Ovary (tissue), 3 donors: ENCODE results near the gene AP4B1.

ENCODE experiments used
- EP300 ChIP-seq: sonication (generic); formaldehyde crosslinking; IDR thresholded peaks from one replicate; pipeline ENCODE4 v1.6.1; 2017; ENCODE audit warnings: antibody characterized with exemption
- TF ChIP-seq, protein P1 (sequence below), 3 donors: fragments of 450-650 bp in 2 of 3; fragments of 200-600 bp in 1 of 3; IDR thresholded peaks; one replicate each; pipeline versions ENCODE4 v1.5.1 to v1.8.0; 2016 to 2022; ENCODE audit warnings: antibody characterized with exemption in 3 of 3, mild to moderate bottlenecking in 1 of 3
- donor health status: DM: no; HTN: no; CAD: no.

DNA sequence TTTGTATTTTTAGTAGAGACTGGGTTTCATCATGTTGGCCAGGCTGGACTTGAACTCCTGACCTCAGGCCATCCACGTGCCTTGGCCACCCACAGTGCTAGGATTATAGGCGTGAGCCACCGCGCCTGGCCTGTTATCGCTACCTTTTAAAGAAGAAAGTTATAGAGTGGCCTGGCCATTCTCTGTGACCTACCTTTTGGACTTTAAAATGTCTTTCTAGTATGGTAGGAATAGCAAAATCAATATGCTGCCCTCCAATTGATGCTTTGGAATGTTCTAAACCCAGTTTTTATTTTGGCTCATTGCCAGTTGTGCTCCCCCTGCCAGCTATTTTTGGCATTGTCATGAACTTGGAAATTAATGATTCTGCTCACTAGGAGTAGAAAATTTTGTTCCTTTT lies 44.4 kb upstream of the AP4B1 start:
- TF ChIP-seq, protein P1, sequence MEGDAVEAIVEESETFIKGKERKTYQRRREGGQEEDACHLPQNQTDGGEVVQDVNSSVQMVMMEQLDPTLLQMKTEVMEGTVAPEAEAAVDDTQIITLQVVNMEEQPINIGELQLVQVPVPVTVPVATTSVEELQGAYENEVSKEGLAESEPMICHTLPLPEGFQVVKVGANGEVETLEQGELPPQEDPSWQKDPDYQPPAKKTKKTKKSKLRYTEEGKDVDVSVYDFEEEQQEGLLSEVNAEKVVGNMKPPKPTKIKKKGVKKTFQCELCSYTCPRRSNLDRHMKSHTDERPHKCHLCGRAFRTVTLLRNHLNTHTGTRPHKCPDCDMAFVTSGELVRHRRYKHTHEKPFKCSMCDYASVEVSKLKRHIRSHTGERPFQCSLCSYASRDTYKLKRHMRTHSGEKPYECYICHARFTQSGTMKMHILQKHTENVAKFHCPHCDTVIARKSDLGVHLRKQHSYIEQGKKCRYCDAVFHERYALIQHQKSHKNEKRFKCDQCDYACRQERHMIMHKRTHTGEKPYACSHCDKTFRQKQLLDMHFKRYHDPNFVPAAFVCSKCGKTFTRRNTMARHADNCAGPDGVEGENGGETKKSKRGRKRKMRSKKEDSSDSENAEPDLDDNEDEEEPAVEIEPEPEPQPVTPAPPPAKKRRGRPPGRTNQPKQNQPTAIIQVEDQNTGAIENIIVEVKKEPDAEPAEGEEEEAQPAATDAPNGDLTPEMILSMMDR (IDR thresholded peaks at IDR 0.05): no peak
- no peak for TF ChIP-seq EP300
